HFF-Myc (cell line): ENCODE data around the gene DYNLL1.

Source experiments
- DNase-seq: peaks from one replicate; pipeline ENCODE4 v3.0.0-alpha.2; 2011; ENCODE audit warnings: low read depth; ENCODE audit errors: extremely low read depth
- H3K4me3 ChIP-seq: replicated peaks from 2 replicates; pipeline ENCODE4 v1.5.1; 2011; ENCODE audit warnings: low read depth, mild to moderate bottlenecking, control low read depth, low read length
- TF ChIP-seq, protein P1 (sequence below): IDR thresholded peaks from 2 replicates; pipeline ENCODE4 v1.5.1; 2012; ENCODE audit warnings: mild to moderate bottlenecking, low read depth, low read length, control low read depth; ENCODE audit errors: missing control alignments

DYNLL1 gene

DNA sequence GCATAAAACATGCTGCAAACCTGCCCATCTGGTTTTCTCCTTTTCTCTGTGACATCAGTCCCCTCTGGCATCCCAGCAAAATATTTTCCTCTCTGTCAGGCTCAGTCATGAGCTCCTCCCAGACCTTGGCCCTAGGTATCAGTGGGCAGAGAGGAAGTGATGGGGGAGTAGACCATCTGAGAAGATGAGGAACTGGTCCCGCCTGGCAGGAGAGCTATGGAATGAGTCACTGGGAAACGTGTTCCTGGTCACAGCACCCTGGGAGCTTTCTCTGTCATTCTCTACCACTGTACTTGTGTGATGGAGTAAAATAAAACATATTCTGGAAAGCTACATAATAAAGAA lies 21.3 kb upstream of the DYNLL1 start:
- no peak overlapping the region for H3K4me3 ChIP-seq
- TF ChIP-seq, protein P1, sequence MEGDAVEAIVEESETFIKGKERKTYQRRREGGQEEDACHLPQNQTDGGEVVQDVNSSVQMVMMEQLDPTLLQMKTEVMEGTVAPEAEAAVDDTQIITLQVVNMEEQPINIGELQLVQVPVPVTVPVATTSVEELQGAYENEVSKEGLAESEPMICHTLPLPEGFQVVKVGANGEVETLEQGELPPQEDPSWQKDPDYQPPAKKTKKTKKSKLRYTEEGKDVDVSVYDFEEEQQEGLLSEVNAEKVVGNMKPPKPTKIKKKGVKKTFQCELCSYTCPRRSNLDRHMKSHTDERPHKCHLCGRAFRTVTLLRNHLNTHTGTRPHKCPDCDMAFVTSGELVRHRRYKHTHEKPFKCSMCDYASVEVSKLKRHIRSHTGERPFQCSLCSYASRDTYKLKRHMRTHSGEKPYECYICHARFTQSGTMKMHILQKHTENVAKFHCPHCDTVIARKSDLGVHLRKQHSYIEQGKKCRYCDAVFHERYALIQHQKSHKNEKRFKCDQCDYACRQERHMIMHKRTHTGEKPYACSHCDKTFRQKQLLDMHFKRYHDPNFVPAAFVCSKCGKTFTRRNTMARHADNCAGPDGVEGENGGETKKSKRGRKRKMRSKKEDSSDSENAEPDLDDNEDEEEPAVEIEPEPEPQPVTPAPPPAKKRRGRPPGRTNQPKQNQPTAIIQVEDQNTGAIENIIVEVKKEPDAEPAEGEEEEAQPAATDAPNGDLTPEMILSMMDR, result no peak
- peak; percentile 53 for DNase-seq

DNA sequence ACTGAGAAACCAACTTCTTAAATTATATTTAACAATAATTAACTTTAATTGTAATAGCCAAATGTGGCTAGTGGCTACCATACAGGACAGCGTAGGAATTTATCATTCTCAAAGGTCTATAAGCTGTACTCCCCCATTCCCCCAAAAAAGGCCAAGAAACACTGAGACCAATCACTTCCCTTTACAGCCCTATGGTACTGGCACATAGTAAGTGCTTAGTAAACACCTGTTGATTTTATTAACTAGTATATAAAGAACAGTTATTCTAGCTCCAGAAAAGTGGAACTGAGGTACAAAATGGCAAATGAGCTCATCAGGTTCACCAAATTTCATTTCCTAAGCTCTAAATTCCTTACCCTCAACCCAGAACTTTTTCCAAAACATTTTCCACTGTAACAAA lies 20.3 kb upstream of the DYNLL1 start:
- TF ChIP-seq, protein P1, result no peak
- no peak for DNase-seq
- no peak overlapping the region for H3K4me3 ChIP-seq

DNA sequence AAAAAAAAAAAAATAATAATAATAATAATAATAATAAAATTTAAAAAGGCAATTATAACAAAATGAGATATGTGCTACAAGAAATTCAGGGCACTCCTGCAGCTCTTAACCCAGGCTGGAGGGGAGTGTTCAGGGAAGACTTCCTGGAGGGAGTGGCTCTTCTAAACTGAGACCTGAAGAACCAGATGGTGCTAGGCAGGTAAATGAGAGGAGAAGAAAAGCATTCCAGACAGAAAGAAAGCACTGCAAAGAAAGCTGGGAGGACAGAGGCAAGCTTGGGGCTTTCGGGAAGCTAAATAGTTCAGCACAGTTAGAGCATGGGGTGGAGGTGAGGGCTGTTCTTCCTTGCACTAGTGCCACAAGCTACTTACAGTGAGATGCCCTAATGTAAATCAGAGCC lies 16.5 kb upstream of the DYNLL1 start:
- no peak overlapping the region for H3K4me3 ChIP-seq
- TF ChIP-seq, protein P1, result no peak
- DNase-seq, result no peak

DNA sequence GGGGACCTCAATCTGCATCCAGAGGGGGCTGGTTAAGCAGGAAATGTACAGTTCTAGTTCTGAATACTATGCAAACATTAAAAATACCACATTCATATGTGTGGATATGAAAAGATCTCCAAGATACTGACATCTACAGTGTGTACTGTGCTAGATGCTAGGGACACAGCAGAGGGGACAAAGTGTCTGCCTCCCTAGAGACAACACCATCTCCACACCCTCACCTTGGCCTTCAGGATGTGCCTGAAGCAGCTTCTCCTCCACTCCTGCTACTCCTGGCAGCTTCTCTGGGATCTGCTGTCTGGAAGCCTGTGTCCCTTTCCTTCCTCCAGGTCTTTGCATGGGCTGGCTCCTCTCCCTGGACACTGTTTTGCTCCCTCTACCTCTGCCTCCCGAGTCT lies 15.7 kb upstream of the DYNLL1 start:
- no peak for DNase-seq
- no peak overlapping the region for H3K4me3 ChIP-seq
- TF ChIP-seq, protein P1, result no peak

DNA sequence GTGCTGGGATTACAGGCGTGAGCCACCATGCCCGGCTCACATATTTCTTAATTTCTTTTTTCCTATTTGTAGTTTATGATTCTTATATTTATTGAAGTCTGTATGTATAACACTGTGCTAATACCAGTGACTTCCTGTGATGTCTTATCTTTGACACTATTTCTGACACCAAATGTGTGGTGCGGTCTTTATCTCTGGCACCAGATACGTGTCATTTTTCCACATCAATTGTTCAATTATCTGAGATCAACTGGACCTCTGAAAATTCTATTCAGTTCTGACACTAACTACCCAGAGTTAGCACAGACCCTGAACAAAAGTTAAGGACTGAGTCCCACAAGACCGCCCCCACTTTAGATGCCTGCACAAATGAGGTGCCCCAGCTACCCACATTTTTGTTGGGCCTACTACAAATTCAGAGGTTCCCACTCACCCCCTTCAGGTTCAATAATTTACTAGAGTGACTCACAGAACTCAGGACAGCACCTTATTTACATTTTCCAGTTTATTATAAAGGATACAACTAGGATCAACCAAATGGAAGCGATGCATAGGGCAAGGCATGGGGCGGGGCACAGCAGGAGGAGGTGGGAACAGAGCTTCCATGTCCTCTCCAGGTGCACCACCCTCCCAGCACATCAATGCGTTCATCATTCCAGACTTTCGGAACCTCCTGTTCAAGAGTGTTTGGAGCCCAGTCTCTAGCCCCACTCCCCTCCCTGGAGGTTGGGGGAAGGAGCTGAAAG lies 14.7 kb upstream of the DYNLL1 start:
- TF ChIP-seq, protein P1, result no peak
- no peak overlapping the region for H3K4me3 ChIP-seq
- DNase-seq, result no peak

DNA sequence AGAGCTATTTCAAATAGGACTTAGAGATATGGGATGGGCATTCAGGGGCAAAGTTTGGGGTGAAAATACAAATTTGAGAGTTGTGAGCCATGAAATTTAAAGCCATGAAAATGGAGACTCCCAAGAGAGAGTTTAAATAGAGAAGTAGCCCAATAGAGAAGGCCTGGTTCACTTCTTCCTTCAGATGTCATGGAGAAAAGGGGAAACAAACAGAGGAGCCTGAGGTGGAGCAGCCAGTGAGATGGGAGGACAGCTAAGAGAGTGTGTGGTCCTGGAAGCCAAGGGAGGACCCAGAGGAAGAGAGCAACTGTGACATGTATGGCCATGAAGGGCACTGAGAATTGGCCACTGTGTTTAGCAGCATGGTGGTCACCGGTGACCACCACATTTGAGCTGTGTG lies 12.3 kb upstream of the DYNLL1 start:
- TF ChIP-seq, protein P1, result no peak
- DNase-seq, result no peak
- no peak overlapping the region for H3K4me3 ChIP-seq
